ENCODE measurements around the gene BUD13. TPM values are rescaled to one million over a fixed set of nuclear protein-coding genes. Genes with fewer than 3 reads are reported as not detected.

The BUD13 gene
- total and polyA plus RNA-seq, 2 of the 4 experiments (the other 2 are of a cell fraction), result 11.2 to 14.0 TPM

GRCh38 chr11:116798368-116798767, 25.6 kb upstream of the BUD13 start:
- no peak overlapping the region for H2AK9ac ChIP-seq (replicated peaks; ENCODE audit: low read depth, low read length, poor library complexity)

More at GRCh38 chr11:116798368-116798767, 25.6 kb upstream of the BUD13 start:
- Histone ChIP-seq H3K27ac (ENCODE audit: insufficient read depth, low read length) (no peak overlapping the region), H3K56ac (ENCODE audit: extremely low read depth, insufficient read depth, low read length) (no peak overlapping the region), H3K4me1 (ENCODE audit: control insufficient read depth, insufficient read depth, low read length) (no peaks in the 10 kb centered on the region), H4K8ac (ENCODE audit: low read depth in 2 of 2, low read length in 2 of 2) (no peak overlapping the region), H2BK20ac (ENCODE audit: low read depth, low read length) (no peak overlapping the region), H3K9me3 (ENCODE audit: control insufficient read depth, insufficient read depth, low read length) (no peaks in the 10 kb centered on the region), H4K5ac (ENCODE audit: low read depth, low read length) (no peak overlapping the region), H3K4ac (ENCODE audit: low read depth, low read length) (no peak overlapping the region), H3K18ac (ENCODE audit: low read depth, low read length) (no peak overlapping the region), H4K20me1 (ENCODE audit: insufficient read depth, low read length) (no peaks in the 10 kb centered on the region), H2AK5ac (ENCODE audit: low read depth, low read length) (no peak overlapping the region), H2BK5ac (ENCODE audit: low read depth, low read length, poor library complexity, severe bottlenecking) (no peak overlapping the region), H3K36me3 (ENCODE audit: control insufficient read depth, insufficient read depth, low read length) (no peaks in the 10 kb centered on the region), H2BK15ac (ENCODE audit: low read depth, low read length) (no peak overlapping the region), H3K9me1 (ENCODE audit: insufficient read depth, low read length) (no peaks in the 10 kb centered on the region; the same call in 1 of the 2 replicates), H3K9ac (ENCODE audit: low read depth, low read length) (no peak overlapping the region), H4K91ac (ENCODE audit: insufficient read depth, low read depth, low read length) (no peak overlapping the region), H3K4me2 (ENCODE audit: low read depth, low read length) (no peak overlapping the region), H3K27me3 (ENCODE audit: control insufficient read depth, insufficient read depth, low read length) (peaks cover 6% of the 10 kb centered on the region), H2BK120ac (ENCODE audit: low read depth, low read length) (no peak overlapping the region), H3K14ac (replicated peaks; ENCODE audit: low read depth, low read length) (no peak overlapping the region), H2AFZ (replicated peaks; ENCODE audit: low read length, poor library complexity) (no peak overlapping the region), H3K79me1 (ENCODE audit: low read depth in 1 of 2, low read length in 2 of 2) (no peaks in the 10 kb centered on the region), H3K4me3 (ENCODE audit: insufficient read depth, low read depth, low read length) (no peak overlapping the region), H3K23ac (ENCODE audit: low read depth, low read length) (no peak overlapping the region)
- intact Hi-C loops (cut with micrococcal nuclease) (no loop called here), in situ Hi-C loops (cut with MboI; ENCODE audit: low sequenced_read_pairs) (no loop called here), dilution Hi-C loops (cut with HindIII; ENCODE audit: low sequenced_read_pairs, unreplicated experiment) (no loop called here)
- CTCF ChIA-PET, result interaction anchor here (0.7 to 1.0 kb wide), 3 partner anchors 9 to 37 kb away, joined by 3 to 6 read pairs (median 3); no protein-coding TSS in a partner anchor
- DNase-seq (no peak), ATAC-seq (ENCODE audit: low read depth) (no peak)
- TF ChIP-seq SMC3 (IDR thresholded peaks at IDR 0.05; ENCODE audit: low read depth, low read length) (no peak), MAFK (IDR thresholded peaks at IDR 0.05; ENCODE audit: low read depth, low read length) (no peak), CHD1 (IDR thresholded peaks at IDR 0.05; ENCODE audit: low read depth, low read length) (no peak), RAD21 (IDR thresholded peaks at IDR 0.05; ENCODE audit: low read length) (no peak), FOS (IDR thresholded peaks at IDR 0.05; ENCODE audit: low read depth, low read length) (no peak), MAZ (IDR thresholded peaks at IDR 0.05; ENCODE audit: borderline replicate concordance, low read depth, low read length) (no peak)
- BruUV-seq (replicated peaks), result no TSS peak
- 59% methylated on average over 4 of the region's 5 CpGs; no CpG with 5 or more reads in 1 of the 2 experiments for WGBS, 2 experiments (ENCODE audit: extremely low coverage in 2 of 2, insufficient read length in 1 of 2)
- POLR2A ChIA-PET (ENCODE audit: unreplicated experiment), result no interaction called here

Measured in IMR-90 (cell line).